SU-DHL-6 (cell line): ENCODE results near the gene PHF20.

Source experiments
- H2AFZ ChIP-seq: fragments of 200-600 bp; sonication (generic); 2 replicates; pipeline ENCODE4 v1.6.1; 2014; ENCODE audit warnings: low read depth, mild to moderate bottlenecking, moderate library complexity, mixed read lengths, antibody characterized with exemption, low read length; ENCODE audit not compliant: severe bottlenecking
- H3F3A ChIP-seq: fragments of 200-600 bp; shearing (Covaris generic); 2 replicates; pipeline ENCODE4 v1.6.0; 2016; ENCODE audit warnings: antibody characterized with exemption, mild to moderate bottlenecking; ENCODE audit not compliant: insufficient read depth
- H3K27ac ChIP-seq: fragments of 200-600 bp; sonication (generic); 2 replicates; pipeline ENCODE4 v1.5.1; 2016; ENCODE audit warnings: low read depth, mild to moderate bottlenecking, low read length, moderate library complexity, mixed read lengths
- H3K27me3 ChIP-seq: fragments of 200-600 bp; sonication (generic), shearing (Covaris generic); 2 replicates; pipeline ENCODE4 v1.6.0; 2014; ENCODE audit warnings: mild to moderate bottlenecking, low read length
- H3K36me3 ChIP-seq: fragments of 200-600 bp; sonication (generic); 2 replicates; pipeline ENCODE4 v1.6.1; 2014; ENCODE audit warnings: mild to moderate bottlenecking, low read length, mixed read lengths
- H3K4me2 ChIP-seq: fragments of 300-600, 200-600 bp; shearing (Covaris generic), sonication (generic); 2 replicates; pipeline ENCODE4 v1.6.0; 2014; ENCODE audit warnings: low read length, low read depth, mild to moderate bottlenecking; ENCODE audit not compliant: poor library complexity, severe bottlenecking
- H3K4me3 ChIP-seq: fragments of 200-600 bp; sonication (generic); 2 replicates; pipeline ENCODE4 v1.5.1; 2014; ENCODE audit warnings: antibody characterized with exemption, low read length, mild to moderate bottlenecking, mixed read lengths; ENCODE audit not compliant: insufficient read depth, poor library complexity, severe bottlenecking
- H3K79me2 ChIP-seq: fragments of 200-600 bp; sonication (generic); 2 replicates; pipeline ENCODE4 v1.6.1; 2014; ENCODE audit warnings: mild to moderate bottlenecking, low read length, moderate library complexity; ENCODE audit not compliant: insufficient read depth
- H3K9ac ChIP-seq: fragments of 200-600 bp; sonication (generic); 2 replicates; pipeline ENCODE4 v1.7.0; 2014; ENCODE audit warnings: mild to moderate bottlenecking, low read length
- H3K9me2 ChIP-seq: fragments of 200-600 bp; sonication (generic); replicated peaks from 2 replicates; pipeline ENCODE4 v1.6.1; 2014; ENCODE audit warnings: low read length; ENCODE audit not compliant: insufficient read depth
- H3K9me3 ChIP-seq: fragments of 200-600 bp; sonication (generic); 2 replicates; pipeline ENCODE4 v1.6.1; 2014; ENCODE audit warnings: low read length, mixed read lengths; ENCODE audit not compliant: insufficient read depth
- H4K20me1 ChIP-seq: fragments of 200-600 bp; sonication (generic); 2 replicates; pipeline ENCODE4 v1.6.1; 2014; ENCODE audit warnings: low read depth, mild to moderate bottlenecking, antibody characterized with exemption, low read length, moderate library complexity, mixed read lengths
- EZH2phosphoT487 ChIP-seq: fragments of 200-600 bp; sonication (generic), shearing (Covaris generic); conservative IDR thresholded peaks from 2 replicates; pipeline ENCODE4 v1.6.1; 2018; ENCODE audit warnings: mild to moderate bottlenecking, antibody characterized with exemption, low read length, moderate library complexity, mixed read lengths
- TF ChIP-seq, protein P1 (sequence below): fragments of 200-600 bp; sonication (generic); IDR thresholded peaks from one replicate; pipeline ENCODE4 v1.5.1; 2017; ENCODE audit warnings: antibody characterized with exemption, mild to moderate bottlenecking, low read length, moderate library complexity; ENCODE audit not compliant: insufficient read depth, poor library complexity, severe bottlenecking

Gene PHF20

DNA sequence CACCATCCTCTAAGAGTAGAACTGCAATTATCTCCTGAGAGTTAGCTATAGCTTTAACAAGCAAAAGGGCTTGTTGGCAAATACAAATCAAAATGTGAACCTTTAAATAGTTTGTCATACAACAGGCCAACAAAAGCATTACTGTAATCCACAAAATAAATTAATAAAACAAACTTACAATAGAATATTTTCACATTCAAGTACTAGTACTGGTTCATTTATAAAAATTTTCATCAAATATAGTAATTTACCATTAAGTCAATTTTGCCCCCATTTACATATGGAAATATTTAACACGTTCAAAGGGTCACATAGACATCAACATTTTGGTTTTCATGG lies 39.2 kb upstream of the PHF20 start:
- no peaks in the 10 kb centered on the region for H3K9me2 ChIP-seq
- TF ChIP-seq, protein P1, sequence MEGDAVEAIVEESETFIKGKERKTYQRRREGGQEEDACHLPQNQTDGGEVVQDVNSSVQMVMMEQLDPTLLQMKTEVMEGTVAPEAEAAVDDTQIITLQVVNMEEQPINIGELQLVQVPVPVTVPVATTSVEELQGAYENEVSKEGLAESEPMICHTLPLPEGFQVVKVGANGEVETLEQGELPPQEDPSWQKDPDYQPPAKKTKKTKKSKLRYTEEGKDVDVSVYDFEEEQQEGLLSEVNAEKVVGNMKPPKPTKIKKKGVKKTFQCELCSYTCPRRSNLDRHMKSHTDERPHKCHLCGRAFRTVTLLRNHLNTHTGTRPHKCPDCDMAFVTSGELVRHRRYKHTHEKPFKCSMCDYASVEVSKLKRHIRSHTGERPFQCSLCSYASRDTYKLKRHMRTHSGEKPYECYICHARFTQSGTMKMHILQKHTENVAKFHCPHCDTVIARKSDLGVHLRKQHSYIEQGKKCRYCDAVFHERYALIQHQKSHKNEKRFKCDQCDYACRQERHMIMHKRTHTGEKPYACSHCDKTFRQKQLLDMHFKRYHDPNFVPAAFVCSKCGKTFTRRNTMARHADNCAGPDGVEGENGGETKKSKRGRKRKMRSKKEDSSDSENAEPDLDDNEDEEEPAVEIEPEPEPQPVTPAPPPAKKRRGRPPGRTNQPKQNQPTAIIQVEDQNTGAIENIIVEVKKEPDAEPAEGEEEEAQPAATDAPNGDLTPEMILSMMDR = no peak
- no peak for TF ChIP-seq EZH2phosphoT487
- H2AFZ ChIP-seq = no peak overlapping the region
- no peaks in the 10 kb centered on the region for H3K9me3 ChIP-seq
- H3K36me3 ChIP-seq = peaks cover 81% of the 10 kb centered on the region
- H3K27me3 ChIP-seq = no peaks in the 10 kb centered on the region
- peaks cover 76% of the 10 kb centered on the region for H4K20me1 ChIP-seq
- no peak overlapping the region for H3K27ac ChIP-seq
- no peak overlapping the region for H3K4me3 ChIP-seq
- H3K79me2 ChIP-seq = peaks cover 99% of the 10 kb centered on the region
- no peak overlapping the region for H3K4me2 ChIP-seq
- H3K9ac ChIP-seq = no peak overlapping the region
- H3F3A ChIP-seq = peaks cover 63% of the 10 kb centered on the region

DNA sequence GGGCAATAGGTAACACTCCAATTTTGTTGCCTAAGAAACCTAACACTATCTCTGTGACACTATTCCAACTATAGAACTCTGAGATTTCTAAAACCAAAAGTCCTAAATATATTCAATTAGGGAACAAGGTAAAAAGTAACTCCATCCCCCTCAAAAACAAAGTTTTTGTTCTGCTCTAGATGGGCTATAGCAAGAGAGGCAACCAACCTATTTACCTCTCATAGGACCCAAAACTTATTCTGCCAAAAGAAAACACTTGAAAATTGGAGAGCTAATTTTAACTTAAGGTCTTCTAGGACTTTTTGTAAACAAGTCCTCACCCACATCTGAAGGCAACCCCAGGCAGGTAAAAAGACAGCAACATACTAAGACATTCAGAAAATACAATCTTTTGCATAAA lies 37.4 kb upstream of the PHF20 start:
- H3K79me2 ChIP-seq = peaks cover 100% of the 10 kb centered on the region
- no peaks in the 10 kb centered on the region for H3K9me3 ChIP-seq
- H4K20me1 ChIP-seq = peaks cover 85% of the 10 kb centered on the region
- H3K4me2 ChIP-seq = no peak overlapping the region
- H3K27me3 ChIP-seq = no peaks in the 10 kb centered on the region
- H3K9ac ChIP-seq = no peak overlapping the region
- H3K27ac ChIP-seq = no peak overlapping the region
- peaks cover 83% of the 10 kb centered on the region for H3K36me3 ChIP-seq
- no peaks in the 10 kb centered on the region for H3K9me2 ChIP-seq
- TF ChIP-seq, protein P1 = no peak
- TF ChIP-seq EZH2phosphoT487 = no peak
- H2AFZ ChIP-seq = no peak overlapping the region
- H3K4me3 ChIP-seq = no peak overlapping the region
- peaks cover 67% of the 10 kb centered on the region for H3F3A ChIP-seq

DNA sequence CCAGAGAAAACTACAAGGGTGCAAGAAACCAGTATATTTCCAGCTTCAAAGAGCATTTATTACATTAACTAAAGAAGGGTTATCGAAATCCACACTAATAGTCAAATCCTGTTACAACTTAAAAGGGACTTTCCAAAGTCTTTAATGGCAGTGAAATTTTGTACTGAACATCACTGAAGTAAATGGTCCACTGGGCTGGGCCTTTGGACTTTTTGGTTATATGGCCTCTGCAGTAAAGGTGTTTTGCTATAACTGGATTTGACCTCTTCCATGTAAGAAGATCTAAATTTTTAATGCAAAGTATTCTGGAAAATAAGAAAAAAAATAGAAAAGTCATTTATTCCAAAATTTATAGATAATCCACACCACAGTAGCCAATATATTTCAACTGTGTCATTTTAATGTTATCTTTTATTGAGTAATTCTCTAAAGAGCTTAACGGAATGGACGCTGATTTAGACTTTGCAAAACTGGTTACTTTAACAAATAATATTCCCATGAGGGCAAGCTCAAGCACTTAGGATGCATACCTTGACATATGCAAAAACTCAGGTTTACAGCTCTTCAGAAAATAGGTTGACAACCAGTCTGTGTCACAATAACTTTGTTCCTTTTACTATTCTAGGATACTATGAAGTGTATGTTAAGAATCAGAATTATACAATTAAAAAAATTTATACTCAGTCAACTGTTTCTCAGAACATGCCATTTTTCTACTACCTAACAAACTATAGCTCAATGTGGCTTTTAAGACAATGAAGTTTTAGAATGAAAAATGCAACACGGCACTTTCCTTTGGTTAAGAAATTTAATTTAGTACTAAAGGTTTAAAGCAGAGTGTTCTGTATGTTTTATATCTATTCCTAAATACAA lies 36.8 kb upstream of the PHF20 start:
- Histone ChIP-seq H3K36me3 (peaks cover 83% of the 10 kb centered on the region), H3K27me3 (no peaks in the 10 kb centered on the region), H3K4me3 (no peak overlapping the region), H3K9me2 (no peaks in the 10 kb centered on the region), H3K9me3 (no peaks in the 10 kb centered on the region), H3K79me2 (peaks cover 100% of the 10 kb centered on the region), H3K27ac (no peak overlapping the region), H2AFZ (no peak overlapping the region), H3F3A (peaks cover 64% of the 10 kb centered on the region), H3K4me2 (peak overlapping the region; percentile 6), H3K9ac (no peak overlapping the region), H4K20me1 (peaks cover 85% of the 10 kb centered on the region)
- TF ChIP-seq, protein P1 = no peak
- no peak for TF ChIP-seq EZH2phosphoT487
